ENCODE results near the gene RNASE12.
"Not testable (repeated sequence)": the region's sequence is repeated elsewhere in the genome, so short reads cannot be mapped to it uniquely, and the experiment has no call there.

Gene RNASE12

DNA sequence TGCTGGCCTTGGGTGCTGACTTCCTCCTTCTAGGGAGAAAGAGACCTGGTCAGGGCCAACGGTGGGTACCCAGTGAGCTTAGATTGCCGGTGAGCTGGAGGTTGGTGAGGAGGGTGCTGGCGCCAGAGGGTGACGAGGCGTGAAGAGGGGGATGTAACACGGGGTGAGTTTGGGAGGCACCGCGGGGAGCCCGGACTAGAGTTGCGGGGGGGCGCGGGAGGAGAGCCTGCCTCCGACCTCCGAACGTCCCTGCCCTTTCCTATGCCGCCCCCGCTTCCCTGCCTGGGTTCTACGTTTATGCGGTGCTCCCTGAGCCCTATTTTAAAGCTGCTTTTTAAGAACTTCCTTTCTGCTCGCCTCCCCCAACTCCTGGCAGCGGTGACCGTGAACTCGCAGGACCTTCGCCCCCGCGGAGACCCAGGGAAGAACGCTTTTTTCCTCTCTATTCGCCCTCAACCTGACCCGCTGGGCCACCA lies 31.7 kb upstream of the RNASE12 start (continued):
- no peak for TF ChIP-seq ZNF792 (tag by site-specific recombination; IDR thresholded peaks at IDR 0.05)

GRCh38 chr14:20620798-20621478 lies 29.8 kb upstream of the RNASE12 start:
- H3K27ac ChIP-seq (ENCODE audit: extremely low read depth, low read depth, low read length) = no peak overlapping the region
- CTCF ChIA-PET = interaction anchor here (0.6 to 0.7 kb wide), 2 partner anchors 90 to 114 kb away, joined by 3 to 4 read pairs; no protein-coding TSS in a partner anchor
- no peaks in the 10 kb centered on the region for H3K9me3 ChIP-seq (ENCODE audit: control insufficient read depth, insufficient read depth, low read depth, low read length)
- no peaks in the 10 kb centered on the region for H3K4me1 ChIP-seq (ENCODE audit: control insufficient read depth, insufficient read depth, low read length)
- POLR2A ChIA-PET = no interaction called here
- H3K4me3 ChIP-seq (ENCODE audit: low read depth, low read length) = no peak overlapping the region
- no peak for TF ChIP-seq ZNF169 (tag by site-specific recombination; IDR thresholded peaks at IDR 0.05)
- 0 out of 2 replicates have a peak, but pooled peaks have one; percentile 13 for TF ChIP-seq ZBTB17 (tag by site-specific recombination; IDR thresholded peaks at IDR 0.05)
- no peaks in the 10 kb centered on the region for H3K36me3 ChIP-seq (ENCODE audit: control insufficient read depth in 2 of 2, insufficient read depth in 1 of 2, low read length in 2 of 2)

DNA sequence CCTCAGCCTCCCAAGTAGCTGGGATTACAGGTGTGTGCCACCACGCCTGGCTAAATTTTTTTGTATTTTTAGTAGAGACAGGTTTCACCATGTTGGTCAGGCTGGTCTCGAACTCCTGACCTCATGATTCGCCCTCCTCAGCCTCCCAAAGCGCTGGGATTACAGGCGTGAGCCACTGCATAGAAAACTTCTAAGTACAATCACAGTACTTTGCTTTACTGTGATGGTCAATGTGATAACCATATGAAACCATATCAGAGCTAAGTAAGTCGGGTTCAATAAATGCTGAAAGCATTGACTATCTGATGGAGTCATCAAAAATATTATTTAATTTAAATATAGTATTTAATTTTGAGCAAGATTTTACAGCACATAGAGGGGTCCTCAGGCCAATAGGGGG lies 28.5 kb upstream of the RNASE12 start:
- H3K4me3 ChIP-seq (ENCODE audit: low read depth, low read length); H3K27ac ChIP-seq (ENCODE audit: extremely low read depth, low read depth, low read length); POLR2A ChIA-PET; H3K36me3 ChIP-seq (ENCODE audit: control insufficient read depth in 2 of 2, insufficient read depth in 1 of 2, low read length in 2 of 2); CTCF ChIA-PET; H3K9me3 ChIP-seq (ENCODE audit: control insufficient read depth, insufficient read depth, low read depth, low read length); H3K4me1 ChIP-seq (ENCODE audit: control insufficient read depth, insufficient read depth, low read length): not testable (repeated sequence)

- Histone ChIP-seq H3K36me3 (ENCODE audit: control insufficient read depth in 2 of 2, insufficient read depth in 1 of 2, low read length in 2 of 2) (no peaks in the 10 kb centered on the region), H3K4me3 (ENCODE audit: low read depth, low read length) (no peak overlapping the region), H3K4me1 (ENCODE audit: control insufficient read depth, insufficient read depth, low read length) (peaks cover 9% of the 10 kb centered on the region), H3K27ac (ENCODE audit: extremely low read depth, low read depth, low read length) (no peak overlapping the region), H3K9me3 (ENCODE audit: control insufficient read depth, insufficient read depth, low read depth, low read length) (no peaks in the 10 kb centered on the region)
- ChIA-PET CTCF (interaction anchor here (0.8 kb wide), 1 partner anchor 313 kb away, joined by 5 read pairs; no protein-coding TSS in a partner anchor), POLR2A (no interaction called here)
- no peak for TF ChIP-seq ZNF155 (tag by site-specific recombination; IDR thresholded peaks at IDR 0.05)
- TF ChIP-seq, protein P1, sequence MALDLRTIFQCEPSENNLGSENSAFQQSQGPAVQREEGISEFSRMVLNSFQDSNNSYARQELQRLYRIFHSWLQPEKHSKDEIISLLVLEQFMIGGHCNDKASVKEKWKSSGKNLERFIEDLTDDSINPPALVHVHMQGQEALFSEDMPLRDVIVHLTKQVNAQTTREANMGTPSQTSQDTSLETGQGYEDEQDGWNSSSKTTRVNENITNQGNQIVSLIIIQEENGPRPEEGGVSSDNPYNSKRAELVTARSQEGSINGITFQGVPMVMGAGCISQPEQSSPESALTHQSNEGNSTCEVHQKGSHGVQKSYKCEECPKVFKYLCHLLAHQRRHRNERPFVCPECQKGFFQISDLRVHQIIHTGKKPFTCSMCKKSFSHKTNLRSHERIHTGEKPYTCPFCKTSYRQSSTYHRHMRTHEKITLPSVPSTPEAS (tag by site-specific recombination; IDR thresholded peaks at IDR 0.05) = peak; percentile 40; the same call in 1 of the 2 replicates
- 0 out of 2 replicates have a peak, but pooled peaks have one; percentile 20 for TF ChIP-seq ZNF629 (tag by site-specific recombination; IDR thresholded peaks at IDR 0.05)
- TF ChIP-seq ZNF610 (tag by site-specific recombination; IDR thresholded peaks at IDR 0.05; ENCODE audit: borderline replicate concordance) = no peak
- TF ChIP-seq KLF8 (tag by site-specific recombination; IDR thresholded peaks at IDR 0.05) = 0 out of 2 replicates have a peak, but pooled peaks have one; percentile 15
These were observed 27.1 kb upstream of the RNASE12 start for GRCh38 chr14:20618271-20618749.

DNA sequence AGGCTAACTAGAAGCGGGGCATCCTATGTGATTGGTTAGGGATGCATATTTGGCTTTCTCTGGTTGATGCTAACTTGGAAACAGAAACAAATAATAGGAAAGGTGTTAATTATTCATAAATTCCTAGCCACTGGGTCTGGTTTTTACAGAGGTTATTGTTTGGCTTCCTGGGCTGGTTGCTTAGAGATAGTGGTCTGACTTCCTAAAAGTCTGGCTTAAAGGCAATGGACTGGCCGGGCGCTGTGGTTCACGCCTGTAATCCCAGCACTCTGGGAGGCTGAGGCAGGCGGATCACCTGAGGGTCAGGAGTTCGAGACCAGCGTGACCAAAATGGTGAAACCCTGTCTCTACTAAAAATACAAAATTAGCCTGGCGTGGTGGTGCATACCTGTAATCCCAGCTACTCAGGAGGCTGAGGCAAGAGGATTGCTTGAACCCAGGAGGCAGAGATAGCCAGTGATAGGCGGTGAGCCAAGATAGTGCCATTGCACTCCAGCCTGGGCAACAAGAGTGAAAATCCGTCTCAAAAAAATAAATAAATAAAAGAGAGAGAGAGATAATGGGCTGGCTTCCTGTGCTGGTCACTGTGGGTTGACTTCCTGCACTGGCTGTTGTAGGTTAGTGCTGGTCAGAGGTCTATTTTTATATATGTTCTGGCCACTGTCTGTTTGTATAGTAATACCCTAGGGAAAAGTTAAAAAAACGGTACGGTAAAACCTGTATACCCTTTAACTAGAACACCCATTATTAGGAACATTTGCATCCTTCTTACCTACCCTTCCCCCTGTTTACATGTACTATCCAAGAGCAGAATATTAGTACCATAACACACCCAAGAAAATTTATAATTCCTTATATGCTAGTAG lies 26.2 kb upstream of the RNASE12 start:
- H3K4me1 ChIP-seq (ENCODE audit: control insufficient read depth, insufficient read depth, low read length) = peaks cover 9% of the 10 kb centered on the region
- ChIA-PET POLR2A (no interaction called here), CTCF (no interaction called here)
- H3K27ac ChIP-seq (ENCODE audit: extremely low read depth, low read depth, low read length) = no peak overlapping the region
- no peaks in the 10 kb centered on the region for H3K9me3 ChIP-seq (ENCODE audit: control insufficient read depth, insufficient read depth, low read depth, low read length)
- H3K4me3 ChIP-seq (ENCODE audit: low read depth, low read length) = no peak overlapping the region
- TF ChIP-seq ZNF777 (tag by site-specific recombination; IDR thresholded peaks at IDR 0.05; ENCODE audit: borderline replicate concordance) = no peak
- TF ChIP-seq HOXD13 (CRISPR knock-in tag; IDR thresholded peaks at IDR 0.05; ENCODE audit: borderline replicate concordance) = no peak
- TF ChIP-seq ZNF544 (tag by site-specific recombination; IDR thresholded peaks at IDR 0.05) = no peak
- no peak for TF ChIP-seq TRIM28 (IDR thresholded peaks at IDR 0.05; ENCODE audit: borderline replicate concordance, low read length)
- TF ChIP-seq ZNF19 (tag by site-specific recombination; IDR thresholded peaks at IDR 0.05; ENCODE audit: low read depth) = no peak
- TF ChIP-seq, protein P2, sequence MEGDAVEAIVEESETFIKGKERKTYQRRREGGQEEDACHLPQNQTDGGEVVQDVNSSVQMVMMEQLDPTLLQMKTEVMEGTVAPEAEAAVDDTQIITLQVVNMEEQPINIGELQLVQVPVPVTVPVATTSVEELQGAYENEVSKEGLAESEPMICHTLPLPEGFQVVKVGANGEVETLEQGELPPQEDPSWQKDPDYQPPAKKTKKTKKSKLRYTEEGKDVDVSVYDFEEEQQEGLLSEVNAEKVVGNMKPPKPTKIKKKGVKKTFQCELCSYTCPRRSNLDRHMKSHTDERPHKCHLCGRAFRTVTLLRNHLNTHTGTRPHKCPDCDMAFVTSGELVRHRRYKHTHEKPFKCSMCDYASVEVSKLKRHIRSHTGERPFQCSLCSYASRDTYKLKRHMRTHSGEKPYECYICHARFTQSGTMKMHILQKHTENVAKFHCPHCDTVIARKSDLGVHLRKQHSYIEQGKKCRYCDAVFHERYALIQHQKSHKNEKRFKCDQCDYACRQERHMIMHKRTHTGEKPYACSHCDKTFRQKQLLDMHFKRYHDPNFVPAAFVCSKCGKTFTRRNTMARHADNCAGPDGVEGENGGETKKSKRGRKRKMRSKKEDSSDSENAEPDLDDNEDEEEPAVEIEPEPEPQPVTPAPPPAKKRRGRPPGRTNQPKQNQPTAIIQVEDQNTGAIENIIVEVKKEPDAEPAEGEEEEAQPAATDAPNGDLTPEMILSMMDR (tag by site-specific recombination; IDR thresholded peaks at IDR 0.05) = no peak
- TF ChIP-seq, protein P3, sequence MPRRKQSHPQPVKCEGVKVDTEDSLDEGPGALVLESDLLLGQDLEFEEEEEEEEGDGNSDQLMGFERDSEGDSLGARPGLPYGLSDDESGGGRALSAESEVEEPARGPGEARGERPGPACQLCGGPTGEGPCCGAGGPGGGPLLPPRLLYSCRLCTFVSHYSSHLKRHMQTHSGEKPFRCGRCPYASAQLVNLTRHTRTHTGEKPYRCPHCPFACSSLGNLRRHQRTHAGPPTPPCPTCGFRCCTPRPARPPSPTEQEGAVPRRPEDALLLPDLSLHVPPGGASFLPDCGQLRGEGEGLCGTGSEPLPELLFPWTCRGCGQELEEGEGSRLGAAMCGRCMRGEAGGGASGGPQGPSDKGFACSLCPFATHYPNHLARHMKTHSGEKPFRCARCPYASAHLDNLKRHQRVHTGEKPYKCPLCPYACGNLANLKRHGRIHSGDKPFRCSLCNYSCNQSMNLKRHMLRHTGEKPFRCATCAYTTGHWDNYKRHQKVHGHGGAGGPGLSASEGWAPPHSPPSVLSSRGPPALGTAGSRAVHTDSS (tag by site-specific recombination; IDR thresholded peaks at IDR 0.05) = no peak
- H3K36me3 ChIP-seq (ENCODE audit: control insufficient read depth in 2 of 2, insufficient read depth in 1 of 2, low read length in 2 of 2) = no peaks in the 10 kb centered on the region

Measured in HEK293 (cell line).